Measurements from ENCODE around the gene LMOD2.
A peak's percentile ranks its signal among the peaks of the same experiment; 100 is the strongest.
"Not testable (repeated sequence)": the region's sequence is repeated elsewhere in the genome, so short reads cannot be mapped to it uniquely, and the experiment has no call there.

The LMOD2 gene

GRCh38 chr7:123655614-123656013, at the start of gene LMOD2:
TSS of gene LMOD2 (plus strand) at chr7:123655866. CDS start at chr7:123655964, 98 bp downstream.
- DNase-seq (ENCODE audit: low spot score) = no peak

- no peak for DNase-seq (ENCODE audit: low spot score)
These were observed 48.2 kb upstream of the LMOD2 start for GRCh38 chr7:123607423-123607975.

- DNase-seq (ENCODE audit: low spot score) = no peak
These were observed 46.4 kb upstream of the LMOD2 start for GRCh38 chr7:123608991-123609882.

- DNase-seq (ENCODE audit: low spot score) = no peak
These were observed 45.8 kb upstream of the LMOD2 start for GRCh38 chr7:123609883-123610239.

GRCh38 chr7:123612024-123612423, 43.6 kb upstream of the LMOD2 start:
- DNase-seq (ENCODE audit: low spot score) = no peak

GRCh38 chr7:123615344-123615743, 40.3 kb upstream of the LMOD2 start:
- DNase-seq (ENCODE audit: low spot score) = no peak

- no peak for DNase-seq (ENCODE audit: low spot score)
These were observed 39.4 kb upstream of the LMOD2 start for GRCh38 chr7:123616223-123616622.

- no peak for DNase-seq (ENCODE audit: low spot score)
These were observed 34.0 kb upstream of the LMOD2 start for GRCh38 chr7:123621707-123622106.

GRCh38 chr7:123622660-123623386, 32.8 kb upstream of the LMOD2 start:
- DNase-seq (ENCODE audit: low spot score) = no peak

- peak; percentile 85 for DNase-seq (ENCODE audit: low spot score)
These were observed 31.0 kb upstream of the LMOD2 start for GRCh38 chr7:123624527-123625183.

- no peak for DNase-seq (ENCODE audit: low spot score)
These were observed 30.4 kb upstream of the LMOD2 start for GRCh38 chr7:123625254-123625653.

- no peak for DNase-seq (ENCODE audit: low spot score)
These were observed 27.8 kb upstream of the LMOD2 start for GRCh38 chr7:123627851-123628250.

- DNase-seq (ENCODE audit: low spot score) = no peak
These were observed 26.8 kb upstream of the LMOD2 start for GRCh38 chr7:123628829-123629228.

GRCh38 chr7:123629281-123629680, 26.4 kb upstream of the LMOD2 start:
- no peak for DNase-seq (ENCODE audit: low spot score)

- no peak for DNase-seq (ENCODE audit: low spot score)
These were observed 22.9 kb upstream of the LMOD2 start for GRCh38 chr7:123632808-123633207.

GRCh38 chr7:123633553-123633952, 22.1 kb upstream of the LMOD2 start:
- no peak for DNase-seq (ENCODE audit: low spot score)

GRCh38 chr7:123634011-123634573, 21.6 kb upstream of the LMOD2 start:
- not testable (repeated sequence) for DNase-seq (ENCODE audit: low spot score)

GRCh38 chr7:123635551-123636359, 19.9 kb upstream of the LMOD2 start:
- DNase-seq (ENCODE audit: low spot score) = peak; percentile 57

- DNase-seq (ENCODE audit: low spot score) = peak; percentile 19
These were observed 18.5 kb upstream of the LMOD2 start for GRCh38 chr7:123637203-123637602.

GRCh38 chr7:123637878-123638277, 17.8 kb upstream of the LMOD2 start:
- DNase-seq (ENCODE audit: low spot score) = no peak

GRCh38 chr7:123639631-123640030, 16.0 kb upstream of the LMOD2 start:
- no peak for DNase-seq (ENCODE audit: low spot score)

All from NAMALWA (cell line).